Stimulated activated CD4-positive, alpha-beta T cell treated with anti-CD3 and anti-CD28 coated beads, Interleukin-4, amount 100 ng/mL, for 48 hours (primary cell): ENCODE data around the gene NT5DC2.

Source experiments
- DNase-seq, 2 donors: peaks; one replicate each; pipeline ENCODE4 v3.0.0-alpha.2; 2020; ENCODE audit warnings: low read depth in 2 of 2

NT5DC2 gene

DNA sequence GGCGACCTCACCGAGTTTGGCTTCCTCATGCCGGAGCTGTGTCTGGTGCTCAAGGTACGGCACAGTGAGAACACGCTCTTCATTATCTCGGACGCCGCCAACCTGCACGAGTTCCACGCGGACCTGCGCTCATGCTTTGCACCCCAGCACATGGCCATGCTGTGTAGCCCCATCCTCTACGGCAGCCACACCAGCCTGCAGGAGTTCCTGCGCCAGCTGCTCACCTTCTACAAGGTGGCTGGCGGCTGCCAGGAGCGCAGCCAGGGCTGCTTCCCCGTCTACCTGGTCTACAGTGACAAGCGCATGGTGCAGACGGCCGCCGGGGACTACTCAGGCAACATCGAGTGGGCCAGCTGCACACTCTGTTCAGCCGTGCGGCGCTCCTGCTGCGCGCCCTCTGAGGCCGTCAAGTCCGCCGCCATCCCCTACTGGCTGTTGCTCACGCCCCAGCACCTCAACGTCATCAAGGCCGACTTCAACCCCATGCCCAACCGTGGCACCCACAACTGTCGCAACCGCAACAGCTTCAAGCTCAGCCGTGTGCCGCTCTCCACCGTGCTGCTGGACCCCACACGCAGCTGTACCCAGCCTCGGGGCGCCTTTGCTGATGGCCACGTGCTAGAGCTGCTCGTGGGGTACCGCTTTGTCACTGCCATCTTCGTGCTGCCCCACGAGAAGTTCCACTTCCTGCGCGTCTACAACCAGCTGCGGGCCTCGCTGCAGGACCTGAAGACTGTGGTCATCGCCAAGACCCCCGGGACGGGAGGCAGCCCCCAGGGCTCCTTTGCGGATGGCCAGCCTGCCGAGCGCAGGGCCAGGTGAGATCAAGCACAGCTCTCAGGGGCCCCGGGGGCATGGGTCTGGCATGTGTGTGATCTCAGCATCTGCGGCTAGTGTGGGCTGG, 45.6 kb downstream of the NT5DC2 start:
- DNase-seq = no peak

DNA sequence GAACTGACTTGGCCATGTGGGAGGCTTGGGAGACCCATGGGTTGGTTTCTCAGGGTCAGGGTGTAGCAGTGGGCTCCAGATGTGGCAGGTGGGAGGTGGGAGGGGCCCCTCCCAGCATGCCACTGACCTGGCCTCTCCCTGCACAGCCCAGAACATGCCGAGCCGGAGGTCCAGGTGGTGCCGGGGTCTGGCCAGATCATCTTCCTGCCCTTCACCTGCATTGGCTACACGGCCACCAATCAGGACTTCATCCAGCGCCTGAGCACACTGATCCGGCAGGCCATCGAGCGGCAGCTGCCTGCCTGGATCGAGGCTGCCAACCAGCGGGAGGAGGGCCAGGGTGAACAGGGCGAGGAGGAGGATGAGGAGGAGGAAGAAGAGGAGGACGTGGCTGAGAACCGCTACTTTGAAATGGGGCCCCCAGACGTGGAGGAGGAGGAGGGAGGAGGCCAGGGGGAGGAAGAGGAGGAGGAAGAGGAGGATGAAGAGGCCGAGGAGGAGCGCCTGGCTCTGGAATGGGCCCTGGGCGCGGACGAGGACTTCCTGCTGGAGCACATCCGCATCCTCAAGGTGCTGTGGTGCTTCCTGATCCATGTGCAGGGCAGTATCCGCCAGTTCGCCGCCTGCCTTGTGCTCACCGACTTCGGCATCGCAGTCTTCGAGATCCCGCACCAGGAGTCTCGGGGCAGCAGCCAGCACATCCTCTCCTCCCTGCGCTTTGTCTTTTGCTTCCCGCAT, 46.4 kb downstream of the NT5DC2 start:
- no peak for DNase-seq

DNA sequence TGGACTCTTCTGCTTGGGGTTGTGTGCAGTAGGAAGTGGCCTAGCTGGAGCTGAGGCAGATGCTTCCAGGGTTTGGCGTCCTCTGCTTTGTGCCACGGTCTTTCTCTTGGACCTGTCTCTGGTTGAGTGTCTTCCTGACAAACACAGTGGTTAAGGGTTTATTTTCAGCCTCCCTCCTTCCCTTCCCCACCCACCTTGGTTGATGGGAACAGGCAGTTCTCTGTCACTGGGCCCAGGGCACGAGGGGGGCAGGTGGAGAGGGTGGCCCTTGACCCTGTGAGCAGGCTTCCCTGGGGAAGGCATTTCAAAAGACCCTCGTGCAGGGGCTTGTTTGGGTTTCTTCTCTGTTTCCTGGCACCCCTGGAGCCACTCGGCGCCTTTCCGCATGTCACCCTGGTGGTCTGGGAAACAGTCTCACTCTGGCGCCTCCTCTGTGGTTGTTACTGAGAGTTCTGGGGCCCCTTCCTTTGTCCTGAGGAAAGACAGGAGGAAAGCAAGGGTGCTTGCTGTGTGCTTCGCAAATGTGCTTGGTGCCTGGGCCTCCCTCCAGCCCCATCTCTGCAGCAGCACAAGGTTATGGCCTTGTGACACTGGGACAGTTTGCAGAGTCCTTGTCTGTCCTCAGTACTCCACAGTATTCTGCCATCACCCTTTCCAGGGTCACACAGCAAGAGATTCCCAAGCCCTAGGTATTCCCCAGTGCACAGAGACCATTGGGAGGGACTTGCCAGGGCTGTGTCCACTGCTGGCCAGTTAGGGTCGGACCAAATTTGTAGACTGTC, 48.8 kb downstream of the NT5DC2 start:
- no peak for DNase-seq

DNA sequence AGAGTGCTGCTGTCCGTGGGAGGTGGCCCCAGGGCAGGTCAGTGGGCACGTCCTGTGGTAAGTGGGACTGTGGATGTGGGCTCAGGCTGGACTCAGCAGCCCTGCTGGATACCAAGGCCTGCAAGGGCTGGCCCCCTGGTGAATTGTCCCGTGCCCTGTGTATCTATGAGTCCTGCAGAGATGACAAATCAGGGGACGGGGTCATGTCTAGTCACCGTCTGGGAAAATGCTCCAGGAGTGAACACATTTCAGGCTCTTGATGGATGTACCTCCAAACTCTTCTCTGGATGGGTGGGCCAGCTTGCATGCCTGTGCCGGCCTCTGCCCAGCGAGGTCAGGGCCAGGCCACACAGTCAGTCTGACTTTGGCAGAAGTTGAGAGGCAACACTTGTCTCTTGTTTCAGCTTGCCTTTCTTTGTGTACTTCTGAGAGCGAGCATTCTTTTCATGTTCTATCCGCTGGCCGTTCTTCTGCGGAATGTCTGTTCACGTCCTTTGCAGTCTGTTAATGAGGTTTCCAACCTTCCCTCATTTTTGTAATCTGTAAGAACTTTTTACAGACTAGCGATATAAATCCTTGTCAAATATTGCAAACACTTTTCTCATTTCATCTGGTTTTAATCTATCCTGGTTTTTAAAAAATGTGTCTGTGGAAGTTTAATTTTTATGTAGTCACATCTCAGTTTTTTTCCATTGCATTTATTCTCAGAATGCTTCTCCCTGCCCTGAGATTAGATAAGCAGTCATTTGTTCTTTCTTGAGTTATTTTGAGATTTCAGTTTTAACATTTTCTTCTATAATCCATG, 49.9 kb downstream of the NT5DC2 start:
- DNase-seq = no peak

DNA sequence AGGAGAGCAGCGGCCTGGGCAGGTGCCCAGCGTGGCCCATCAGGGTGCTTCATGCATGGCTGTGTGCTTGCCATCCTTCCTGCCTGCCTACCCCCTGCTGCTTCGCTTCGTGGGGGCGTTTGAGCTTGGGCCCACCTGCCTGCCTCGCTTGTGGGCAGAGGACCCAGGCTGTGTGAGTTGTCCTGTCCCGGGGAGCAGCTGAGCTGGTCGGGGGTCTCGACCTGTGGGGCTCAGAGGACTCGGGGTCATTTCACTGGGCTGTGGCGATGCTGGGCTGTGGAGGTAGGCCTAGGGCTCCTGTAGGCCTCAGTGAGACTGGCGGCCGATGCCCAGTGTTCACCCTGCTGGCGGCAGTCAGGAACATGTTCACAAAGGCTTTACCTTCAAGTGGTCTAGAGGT, 50.6 kb downstream of the NT5DC2 start:
- no peak for DNase-seq

DNA sequence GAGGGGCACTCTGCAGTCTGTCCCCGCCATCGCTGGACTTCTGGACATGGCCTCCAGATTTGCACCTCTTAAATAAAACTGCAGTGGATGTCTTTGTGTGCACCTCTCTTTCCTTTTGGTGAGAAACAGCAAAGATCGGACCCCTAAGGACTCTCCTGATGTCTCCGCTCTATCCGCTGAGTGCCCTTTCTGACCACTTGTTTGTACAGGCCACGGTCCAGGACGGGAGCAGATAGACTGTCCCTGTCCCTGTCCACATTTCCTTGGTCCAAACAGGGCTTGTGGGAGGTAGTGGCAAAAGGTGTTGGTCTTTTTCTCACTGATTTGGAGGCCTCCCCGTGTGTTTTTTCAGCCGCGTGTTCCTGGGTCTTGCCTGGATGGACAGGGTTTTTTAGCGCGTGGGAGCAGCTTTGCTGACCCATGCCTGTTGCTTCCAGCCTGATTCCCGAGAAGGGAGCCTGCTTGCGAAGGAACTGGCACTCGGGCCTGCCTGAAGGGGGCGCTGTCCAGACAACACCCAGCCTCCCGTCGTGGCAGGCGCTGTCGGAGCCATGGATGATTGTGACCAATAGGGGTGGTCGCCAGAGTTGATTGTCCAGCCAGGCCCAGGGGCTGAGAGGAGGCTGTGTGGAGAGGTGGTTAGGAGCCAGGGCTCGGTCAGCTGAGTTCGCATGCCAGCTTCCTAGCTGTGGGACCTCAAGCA, 51.7 kb downstream of the NT5DC2 start:
- DNase-seq = peak; percentile 17 to 27

DNA sequence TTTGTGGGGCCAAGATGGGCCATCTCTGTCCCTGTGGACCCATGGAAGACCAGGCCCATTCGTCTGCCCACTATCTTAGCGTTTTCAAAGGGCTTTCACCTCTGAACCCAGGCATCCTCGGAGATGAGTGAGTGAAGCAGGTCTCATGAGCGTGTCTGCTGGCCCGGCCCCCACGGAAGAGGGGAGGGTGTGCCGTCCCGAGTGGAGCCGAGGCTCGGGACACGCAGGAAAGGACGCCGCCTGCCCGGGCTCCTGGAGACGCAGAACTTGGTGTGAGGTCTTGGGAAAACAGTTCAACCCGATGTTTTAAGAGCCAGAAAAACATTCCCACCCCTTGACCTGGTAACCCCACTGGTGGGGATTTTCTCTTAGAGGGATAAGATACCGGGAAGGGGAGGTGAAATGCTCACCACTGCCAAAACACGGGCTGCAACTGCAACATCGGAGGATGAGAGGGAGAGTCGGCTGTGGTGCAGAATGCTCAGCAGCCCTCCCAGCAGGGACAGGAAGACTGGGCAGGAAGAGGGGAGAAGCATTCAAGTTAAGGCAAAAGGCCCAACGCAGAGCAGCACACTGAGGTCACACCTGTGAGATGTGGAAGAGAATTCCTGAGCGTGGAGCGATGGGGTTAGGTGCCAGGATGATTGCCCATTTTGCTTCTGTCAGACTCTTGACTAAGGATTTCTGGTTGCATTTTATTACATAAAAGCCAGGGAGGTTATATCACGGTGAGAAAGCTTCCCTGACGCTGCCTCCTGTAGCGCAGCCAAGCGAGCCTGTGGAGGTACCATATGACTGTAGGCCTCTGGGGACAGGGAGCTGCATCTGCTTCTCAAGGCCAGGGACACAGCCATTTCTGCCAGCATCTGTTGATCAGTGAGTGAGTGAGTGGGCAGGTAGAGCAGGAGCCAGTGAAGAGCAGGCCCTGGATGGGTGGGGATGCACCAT, 52.6 kb downstream of the NT5DC2 start:
- no peak for DNase-seq

DNA sequence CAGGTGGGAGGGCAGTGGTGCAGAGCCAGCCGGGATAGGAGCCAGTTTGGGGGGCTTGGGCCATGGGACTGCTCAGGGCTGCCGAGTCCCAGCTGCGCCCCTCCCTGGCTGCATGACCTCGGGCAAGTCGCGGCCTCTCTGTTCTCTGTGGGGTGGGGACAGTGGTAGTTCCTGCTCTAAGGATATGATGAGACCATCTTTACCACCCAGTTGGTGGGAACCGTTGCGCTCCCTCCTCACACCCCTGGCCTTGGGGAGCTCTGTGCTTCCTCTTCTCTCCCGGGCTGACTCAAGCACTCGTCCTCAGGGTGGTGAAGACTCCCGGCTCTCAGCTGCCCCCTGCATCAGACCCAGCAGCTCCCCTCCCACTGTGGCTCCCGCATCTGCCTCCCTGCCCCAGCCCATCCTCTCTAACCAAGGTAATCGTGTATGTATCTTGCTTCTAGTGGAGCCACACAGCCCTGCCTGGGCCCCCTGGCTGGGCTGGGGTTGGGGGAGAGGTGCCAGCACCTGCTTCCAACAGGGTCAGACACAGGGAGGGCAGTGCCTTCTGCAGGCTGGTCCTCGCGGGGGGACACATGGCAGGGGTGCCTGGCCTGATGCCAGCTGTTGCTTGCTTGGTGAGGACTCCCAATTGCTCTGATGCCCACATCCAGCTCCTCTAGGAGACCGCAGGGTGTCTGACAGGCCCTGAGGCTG, 53.6 kb downstream of the NT5DC2 start:
- DNase-seq = no peak

DNA sequence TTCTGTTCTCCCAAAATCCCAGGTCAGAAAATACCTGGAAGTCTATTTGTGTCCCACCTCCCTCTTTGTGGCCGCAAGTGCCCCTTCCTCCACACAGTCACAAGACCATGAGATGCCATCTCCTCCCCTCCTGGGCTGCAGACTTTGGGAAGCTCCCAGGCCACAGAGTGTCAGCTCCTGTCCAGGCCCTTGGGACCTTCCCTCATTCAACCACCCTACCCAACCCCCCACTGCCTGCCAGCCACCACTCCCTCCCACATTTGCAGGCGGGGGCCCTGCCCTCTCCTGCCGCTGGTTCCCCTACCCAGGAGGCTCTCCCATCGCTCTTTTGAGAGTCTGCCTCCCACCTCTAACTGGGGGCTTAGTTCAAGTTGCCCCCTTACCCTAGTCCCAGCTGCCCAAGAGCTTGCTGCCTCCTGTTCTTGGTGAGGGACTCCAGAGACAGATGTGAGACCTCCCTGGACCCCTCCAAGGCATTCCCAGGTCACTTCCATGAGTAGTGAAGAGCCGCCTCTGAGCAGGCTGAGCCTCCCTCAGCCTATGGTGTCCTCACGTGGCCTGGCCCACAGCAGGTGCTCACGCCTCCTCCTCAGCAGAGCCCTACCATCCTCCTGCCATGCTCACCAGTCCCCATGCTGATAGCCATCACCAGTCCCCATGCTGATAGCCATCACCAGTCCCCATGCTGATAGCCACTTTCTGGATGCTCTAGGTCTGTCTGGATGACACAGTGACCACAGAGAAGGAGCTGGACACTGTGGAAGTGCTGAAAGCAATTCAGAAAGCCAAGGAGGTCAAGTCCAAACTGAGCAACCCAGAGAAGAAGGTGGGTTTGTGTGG, 54.4 kb downstream of the NT5DC2 start:
- DNase-seq = no peak

DNA sequence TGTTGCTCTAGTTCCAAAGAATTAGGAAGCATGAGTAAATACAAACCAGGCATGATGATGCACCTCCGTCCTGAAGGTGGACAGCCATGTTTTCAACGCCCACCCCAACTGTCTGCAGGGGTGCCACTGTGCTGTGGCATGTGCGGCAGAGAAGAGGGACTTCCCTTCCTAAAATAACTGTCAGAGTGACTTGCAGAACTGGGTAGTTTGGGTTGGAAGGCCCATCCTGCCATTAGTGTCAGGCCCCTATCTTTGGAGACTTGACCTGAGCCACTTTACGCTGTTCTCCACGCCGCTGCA, 55.9 kb downstream of the NT5DC2 start:
- DNase-seq = no peak

DNA sequence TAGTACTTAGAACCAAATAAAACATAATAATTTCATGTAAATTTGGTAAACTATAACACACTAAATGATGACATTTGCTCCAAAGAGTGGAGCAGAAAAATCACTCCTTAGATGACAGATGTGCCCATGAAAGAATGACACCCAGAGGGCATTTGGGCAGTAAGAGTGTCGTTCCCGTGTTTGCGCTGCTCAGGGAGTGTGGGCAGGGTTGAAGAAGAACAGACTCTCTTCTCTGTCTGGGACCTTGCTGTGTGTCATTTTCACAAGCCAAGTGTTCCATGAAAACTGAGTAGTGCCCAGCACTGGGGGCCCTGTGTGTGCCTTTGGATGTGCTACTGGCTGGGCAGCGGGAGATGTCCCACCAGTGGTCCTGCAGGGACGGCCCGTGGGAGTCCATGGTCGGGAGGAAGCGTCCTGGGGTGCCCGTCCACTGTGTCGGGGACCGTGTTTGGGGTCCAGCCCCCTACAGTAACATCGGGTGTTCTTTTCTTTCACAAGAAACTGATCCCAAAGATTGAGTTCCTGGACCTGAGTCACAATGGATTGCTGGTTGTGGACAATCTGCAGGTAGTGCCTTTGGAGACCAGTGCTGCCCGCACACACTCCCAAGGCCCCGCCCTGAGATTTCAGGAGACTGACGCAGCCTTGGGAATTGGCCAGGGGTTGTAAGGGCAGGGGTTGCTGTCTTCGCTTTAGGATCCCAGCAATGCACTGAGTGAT, 56.4 kb downstream of the NT5DC2 start:
- DNase-seq = no peak
